GM12873 (cell line): Measurements from ENCODE around the gene EXT2.

Experiments used
- CTCF ChIP-seq: IDR thresholded peaks from 2 replicates; pipeline ENCODE4 v1.5.1; 2012; ENCODE audit warnings: low read depth, mild to moderate bottlenecking, moderate library complexity, low read length, control low read depth; ENCODE audit not compliant: insufficient read depth; ENCODE audit errors: missing control alignments

Gene EXT2

GRCh38 chr11:44095506-44096359 lies at the start of gene EXT2:
Gene EXT2, plus strand, starts transcription at chr11:44095678. Its CDS starts 12,035 bp downstream, at chr11:44107713.
- peak; percentile 90 for TF ChIP-seq CTCF

GRCh38 chr11:44046182-44046581 lies 49.3 kb upstream of the EXT2 start:
- no peak for TF ChIP-seq CTCF

GRCh38 chr11:44047298-44047697 lies 48.2 kb upstream of the EXT2 start:
- no peak for TF ChIP-seq CTCF

- TF ChIP-seq CTCF: no peak
These were observed 47.5 kb upstream of the EXT2 start, which contains the start of gene ACCSL for GRCh38 chr11:44047931-44048431. Gene ACCSL, plus strand, starts transcription at chr11:44047981. Its CDS starts 56 bp downstream, at chr11:44048037.

- no peak for TF ChIP-seq CTCF
These were observed 45.6 kb upstream of the EXT2 start for GRCh38 chr11:44049832-44050231.

- no peak for TF ChIP-seq CTCF
These were observed 44.3 kb upstream of the EXT2 start for GRCh38 chr11:44051171-44051570.

- no peak for TF ChIP-seq CTCF
These were observed 38.1 kb upstream of the EXT2 start for GRCh38 chr11:44057340-44057739.
